ENCODE measurements around the gene GIT2.
A peak's percentile ranks its signal among the peaks of the same experiment; 100 is the strongest.
"Not testable (repeated sequence)": the region's sequence is repeated elsewhere in the genome, so short reads cannot be mapped to it uniquely, and the experiment has no call there.

The GIT2 gene

GRCh38 chr12:110004598-110004997 is 8.4 kb upstream of the GIT2 start:
- DNase-seq = no peak

- no peak for DNase-seq
Observed at GRCh38 chr12:110002676-110003515, 6.7 kb upstream of the GIT2 start.

GRCh38 chr12:110001596-110001995 is 5.4 kb upstream of the GIT2 start:
- DNase-seq = no peak

DNA sequence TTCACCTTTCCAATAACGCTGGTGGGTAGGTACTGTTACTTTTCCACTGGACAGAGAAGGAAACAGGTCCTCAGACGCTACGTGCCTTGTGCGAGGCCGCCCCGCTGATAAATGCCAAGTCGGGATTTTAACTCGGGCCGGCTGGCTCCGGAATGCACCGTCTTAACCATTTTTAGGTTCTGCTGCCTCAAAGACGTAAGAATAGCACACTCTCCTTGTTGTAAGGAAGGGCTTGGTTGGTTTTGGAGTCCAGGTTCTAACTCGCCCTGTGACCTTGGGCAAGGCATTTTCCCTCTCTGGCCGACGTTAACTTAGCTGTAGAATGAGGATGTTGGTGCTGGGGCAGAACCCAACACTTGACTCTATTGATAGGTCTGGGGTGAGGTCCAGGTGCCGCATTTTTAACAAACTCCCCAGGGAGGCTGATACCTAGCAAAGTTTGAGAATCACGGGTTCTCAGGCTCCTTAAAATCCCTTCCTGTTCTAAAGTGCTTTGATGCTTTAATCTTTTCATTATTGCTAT is 3.9 kb upstream of the GIT2 start:
- DNase-seq = peak in 1 of 2 experiments; percentile 46

DNA sequence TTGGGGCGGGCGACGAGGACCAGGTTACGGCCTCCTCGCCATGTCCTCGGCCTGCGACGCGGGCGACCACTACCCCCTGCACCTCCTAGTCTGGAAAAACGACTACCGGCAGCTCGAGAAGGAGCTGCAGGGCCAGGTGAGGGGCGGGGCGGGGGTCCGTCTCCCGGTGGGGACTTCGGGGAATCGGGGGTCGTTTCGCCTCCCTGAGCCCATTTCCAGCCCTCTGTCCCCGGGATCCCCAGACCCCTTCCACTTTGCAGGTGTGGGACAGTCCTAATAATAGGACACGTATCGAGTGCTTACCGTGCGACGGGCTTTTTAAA is 3.4 kb upstream of the GIT2 start:
- no peak for DNase-seq

DNA sequence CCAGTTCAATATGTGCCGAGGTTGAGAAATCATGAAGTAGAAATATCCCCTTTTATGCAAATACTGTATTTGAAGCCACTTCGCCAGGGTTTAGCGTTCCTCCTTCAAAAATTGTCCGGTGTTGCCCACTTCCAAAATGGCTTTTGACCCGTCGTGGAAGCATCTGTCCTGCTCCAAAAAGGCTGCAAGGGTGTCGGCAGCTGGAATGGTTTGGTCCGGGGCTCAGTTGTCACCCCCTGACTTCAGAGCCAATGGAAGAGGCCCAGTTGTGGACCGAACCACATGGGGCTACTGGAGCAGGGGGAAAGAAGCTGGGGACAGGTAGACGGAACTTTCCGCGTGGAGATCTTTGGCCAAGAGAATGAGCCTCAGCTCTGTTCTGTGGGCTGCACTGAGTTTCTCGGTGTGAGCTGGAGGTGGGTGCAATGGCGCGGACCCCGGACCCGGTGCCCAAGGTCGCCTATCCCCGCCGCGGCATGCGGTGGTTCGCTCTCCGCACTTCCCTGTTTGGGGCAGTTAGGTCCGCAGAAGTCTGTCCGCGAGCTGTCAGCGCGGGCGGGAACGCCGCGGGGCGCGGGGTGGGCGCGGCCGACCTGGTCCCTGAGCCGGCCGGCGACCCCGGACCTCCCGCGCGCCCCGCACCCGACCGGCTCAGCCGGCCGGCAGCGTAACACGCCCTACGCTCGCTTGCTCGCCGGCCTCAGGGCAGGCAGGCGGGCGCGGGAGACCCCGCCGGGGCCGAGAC is 2.9 kb upstream of the GIT2 start, which contains the start of gene ANKRD13A:
ANKRD13A (plus strand) TSS at position 527 of the 745 bp plus-strand sequence. CDS start 259 bp downstream, outside the sequence.
- DNase-seq = peak; percentile 90 to 92

DNA sequence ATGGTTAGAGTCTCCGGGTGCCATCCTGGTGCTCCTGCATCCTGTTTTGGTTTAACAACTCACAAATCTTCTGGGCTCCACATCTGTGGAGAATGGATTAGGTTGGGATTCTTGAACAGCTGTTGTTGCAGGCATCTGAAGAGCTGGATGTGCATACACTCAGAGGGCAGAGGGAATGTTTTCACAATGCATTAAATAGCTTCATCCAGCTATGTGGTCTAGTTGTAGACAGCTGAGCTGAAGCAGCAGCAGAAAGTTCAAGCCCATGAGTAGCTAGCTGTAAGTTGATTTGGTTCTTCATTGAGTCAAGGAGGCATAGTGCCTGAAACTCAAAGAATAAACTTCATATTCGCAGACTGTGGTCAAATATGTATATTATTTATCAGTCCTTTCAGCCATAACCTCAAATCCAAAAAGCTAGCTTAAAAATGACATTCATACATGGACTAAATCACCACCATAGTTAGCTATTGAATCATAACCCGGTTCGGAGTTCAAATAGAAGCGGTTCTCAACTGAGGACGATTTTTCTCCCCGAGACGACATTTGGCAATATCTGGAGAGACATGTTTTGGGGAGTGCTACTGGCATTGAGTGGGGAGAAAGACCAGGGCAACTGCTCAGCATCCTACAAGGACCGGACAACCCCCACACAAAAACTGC is 2.2 kb upstream of the GIT2 start:
- DNase-seq = no peak

- DNase-seq = no peak
Observed at GRCh38 chr12:109997393-109997792, 1.2 kb upstream of the GIT2 start.

DNA sequence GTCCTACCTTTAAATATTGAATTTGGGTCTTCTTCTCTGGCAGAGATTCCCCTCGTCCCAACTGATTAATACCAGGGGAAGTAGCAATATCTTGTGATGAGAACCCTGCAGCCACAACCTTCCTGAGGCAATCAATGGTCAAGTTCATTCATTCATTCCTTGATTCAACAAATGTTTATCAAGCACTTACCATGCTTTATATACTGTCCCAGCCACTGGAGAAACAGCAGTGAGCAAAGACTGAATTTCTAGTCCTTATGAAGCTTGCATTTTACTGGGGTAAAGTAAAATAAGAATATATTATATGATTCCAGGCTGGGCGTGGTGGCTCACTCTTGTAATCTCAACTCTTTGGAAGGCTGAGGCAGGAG is 300 bp upstream of the GIT2 start:
- DNase-seq = no peak

DNA sequence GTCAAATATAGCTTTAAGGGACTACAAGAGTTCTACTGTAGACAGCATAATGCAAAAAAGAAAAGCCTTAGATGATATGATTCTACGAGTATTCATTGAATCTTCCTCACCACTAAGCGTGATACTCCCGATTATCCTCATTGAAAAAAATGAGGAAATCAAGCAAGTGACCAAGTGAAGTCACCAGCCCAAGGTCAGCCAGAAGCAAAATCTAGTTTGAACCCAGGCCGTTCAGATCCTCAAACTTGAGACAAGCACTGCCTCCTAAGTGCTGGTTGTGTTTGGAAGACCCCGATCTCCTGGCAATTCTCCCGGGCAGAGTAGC is 845 bp downstream of the GIT2 start:
- no peak for DNase-seq

- no peak for DNase-seq
Observed at GRCh38 chr12:109994401-109995175, 1.6 kb downstream of the GIT2 start.

- no peak for DNase-seq
Observed at GRCh38 chr12:109993091-109993490, 3.1 kb downstream of the GIT2 start.

DNA sequence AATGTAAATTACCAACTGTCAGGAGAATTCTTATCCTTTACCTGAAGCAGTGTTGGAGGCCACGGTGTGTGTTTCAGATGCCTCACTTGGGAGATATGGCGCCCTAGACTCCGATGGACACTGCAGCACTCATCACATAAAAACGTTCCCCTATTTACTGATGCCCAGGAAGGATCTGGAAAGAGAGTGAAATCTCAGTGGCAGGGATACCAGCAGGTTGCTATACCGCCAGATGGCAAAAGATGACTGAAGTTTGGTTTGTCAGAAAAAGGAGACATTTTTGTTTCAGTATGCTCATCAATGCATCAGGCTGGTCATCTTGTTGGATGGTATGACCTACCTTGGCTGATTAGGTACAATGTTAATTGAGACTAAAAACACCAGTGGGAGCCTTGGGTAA is 4.6 kb downstream of the GIT2 start:
- DNase-seq = peak in 1 of 2 experiments; percentile 6

DNA sequence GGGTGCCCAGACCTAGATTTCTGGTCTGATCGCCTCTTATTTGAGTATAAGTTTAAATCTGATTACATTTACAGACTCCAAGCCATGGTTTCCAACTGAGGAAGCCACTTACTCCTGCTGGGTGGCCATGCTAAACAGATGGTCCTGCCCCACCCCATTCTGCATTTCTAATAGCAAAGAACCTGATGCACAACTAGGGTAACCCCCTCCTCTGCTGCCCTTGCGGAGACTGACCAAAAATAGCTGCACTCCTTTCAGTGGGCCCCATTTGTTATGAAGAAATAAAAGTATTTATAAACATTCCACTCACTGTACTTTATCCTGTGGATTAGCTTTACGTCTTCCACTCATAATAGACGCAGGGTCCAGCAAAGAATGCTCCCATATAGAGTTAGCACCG is 6.8 kb downstream of the GIT2 start:
- DNase-seq = no peak

- DNase-seq = no peak
Observed at GRCh38 chr12:109988903-109989302, 7.3 kb downstream of the GIT2 start.

- no peak for DNase-seq
Observed at GRCh38 chr12:109988274-109988673, 7.9 kb downstream of the GIT2 start.

DNA sequence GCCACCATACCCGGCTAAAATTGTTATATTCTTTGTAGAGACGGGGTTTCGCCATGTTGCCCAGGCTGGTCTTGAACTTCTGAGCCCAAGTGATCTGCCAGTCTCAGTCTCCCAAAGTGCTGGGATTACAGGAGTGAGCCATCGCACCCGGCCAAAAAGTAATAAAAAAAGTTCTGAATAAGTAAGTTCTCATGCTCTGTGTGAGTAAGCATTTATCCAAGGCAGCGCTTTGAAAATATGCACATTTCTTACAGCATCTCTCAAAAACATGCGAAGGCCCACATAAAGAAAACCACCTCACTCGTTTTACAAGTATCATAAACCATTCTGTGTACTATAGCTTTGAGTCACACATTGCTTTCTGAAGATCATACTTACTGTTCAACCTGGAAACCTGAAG is 8.6 kb downstream of the GIT2 start:
- peak; percentile 41 to 56 for DNase-seq

DNA sequence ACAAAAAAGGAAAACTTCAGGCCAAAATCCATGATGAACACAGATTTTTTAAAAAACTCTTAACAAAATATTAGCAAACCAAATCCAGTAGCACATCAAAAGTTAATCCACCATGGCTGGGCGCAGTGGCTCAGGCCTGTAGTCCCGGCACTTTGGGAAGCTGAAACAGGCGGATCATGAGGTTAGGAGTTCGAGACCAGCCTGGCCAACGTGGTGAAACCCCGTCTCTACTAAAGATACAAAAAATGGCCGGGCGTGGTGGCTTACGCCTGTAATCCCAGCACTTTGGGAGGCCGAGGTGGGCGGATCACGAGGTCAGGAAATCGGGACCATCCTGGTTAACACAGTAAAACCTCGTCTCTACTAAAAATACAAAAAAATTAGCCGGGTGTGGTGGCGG is 9.9 kb downstream of the GIT2 start:
- DNase-seq = not testable (repeated sequence)

DNA sequence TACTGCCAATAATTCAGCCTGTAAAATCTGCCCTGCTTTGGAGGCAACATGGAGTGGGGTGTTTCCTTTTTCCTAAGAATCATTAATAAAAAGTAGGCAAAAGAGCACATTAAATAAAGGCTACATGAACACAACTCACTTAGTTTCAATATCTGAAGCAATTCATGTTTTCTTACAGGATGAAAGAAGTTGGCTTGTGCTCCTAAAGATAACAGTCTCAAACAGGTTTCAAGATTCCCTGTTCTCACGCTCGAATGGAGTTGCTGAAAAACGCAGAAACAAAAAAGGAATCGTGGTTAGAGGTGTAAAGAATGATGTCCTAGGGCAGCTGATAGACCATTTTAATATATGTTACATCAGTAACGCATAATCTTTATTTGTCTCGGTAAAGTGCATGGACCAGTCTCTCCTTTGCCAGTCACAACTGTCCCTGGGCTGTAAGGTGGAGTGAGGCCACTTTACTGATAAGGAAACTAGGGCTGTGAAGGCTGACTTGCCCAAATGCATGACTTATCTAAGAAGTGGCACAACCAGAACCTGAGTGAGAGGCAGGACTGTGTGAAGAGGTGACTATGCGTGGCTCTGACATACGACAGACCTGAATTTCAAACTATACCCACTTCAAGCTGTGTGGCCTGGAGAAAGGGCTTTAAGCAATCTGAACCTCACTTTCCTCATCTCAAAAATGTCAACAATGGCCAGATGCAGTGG is 12.6 kb downstream of the GIT2 start:
- no peak for DNase-seq

DNA sequence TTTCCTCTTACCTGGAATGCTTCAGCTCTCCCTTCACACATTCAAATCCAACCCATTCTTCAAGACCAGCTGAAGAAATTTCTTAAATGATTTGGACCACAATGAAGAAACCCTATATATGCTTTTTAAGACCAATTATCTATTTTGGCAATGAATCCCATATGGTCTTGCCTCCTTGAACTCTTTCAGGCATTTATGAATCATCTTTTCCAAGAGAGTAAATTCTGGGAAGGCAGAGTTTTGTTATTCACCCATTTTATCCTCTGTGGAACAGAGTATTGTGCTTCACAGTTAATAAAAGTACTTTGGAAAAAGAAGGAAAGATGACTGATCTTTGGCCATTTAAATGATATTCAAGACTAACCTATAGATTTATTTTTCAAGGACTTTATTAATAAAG is 14.0 kb downstream of the GIT2 start:
- no peak for DNase-seq

- peak; percentile 53 to 66 for DNase-seq
Observed at GRCh38 chr12:109981311-109981710, 14.9 kb downstream of the GIT2 start.

DNA sequence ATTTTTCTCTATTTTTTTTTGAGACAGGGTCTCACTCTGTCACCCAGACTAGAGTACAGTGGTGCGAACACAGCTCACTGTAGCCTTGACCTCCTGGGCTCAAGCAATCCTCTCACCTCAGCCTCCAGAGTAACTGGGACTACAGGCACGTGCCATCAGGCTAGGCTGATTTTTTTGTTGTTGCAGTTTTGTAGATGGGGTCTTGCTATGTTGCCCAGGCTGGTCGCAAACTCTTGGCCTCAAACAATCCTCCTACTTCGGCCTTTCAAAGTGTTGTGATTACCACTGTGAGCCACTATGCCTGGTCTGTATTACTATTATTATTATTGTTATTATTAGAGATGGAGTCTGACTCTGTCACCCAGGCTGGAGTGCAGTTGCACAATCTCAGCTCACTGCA is 23.3 kb downstream of the GIT2 start:
- no peak for DNase-seq
